Fibroblast of lung (primary cell): ENCODE measurements around the gene ANKZF1. TPM values are rescaled to one million over a fixed set of nuclear protein-coding genes. Genes with fewer than 3 reads are reported as not detected.

Experiments
- DNase-seq, 2 donors: peaks; one replicate each; pipeline versions ENCODE4 v3.0.0 to v3.0.0-alpha.2; 2010; ENCODE audit warnings: low read depth in 2 of 2
- H2AFZ ChIP-seq: 2 replicates; pipeline ENCODE4 v1.5.1; 2012; ENCODE audit warnings: low read length, control low read depth, inconsistent platforms
- H3K27ac ChIP-seq: 2 replicates; pipeline ENCODE4 v1.5.1; 2011; ENCODE audit warnings: low read length, control low read depth; ENCODE audit not compliant: insufficient read depth
- H3K27me3 ChIP-seq: 2 replicates; pipeline ENCODE4 v1.5.1; 2011; ENCODE audit warnings: mild to moderate bottlenecking, low read length; ENCODE audit not compliant: control insufficient read depth, insufficient read depth
- H3K36me3 ChIP-seq: 2 replicates; pipeline ENCODE4 v1.5.1; 2011; ENCODE audit warnings: low read length; ENCODE audit not compliant: control insufficient read depth, insufficient read depth
- H3K4me1 ChIP-seq: 2 replicates; pipeline ENCODE4 v1.5.1; 2011; ENCODE audit warnings: low read length; ENCODE audit not compliant: control insufficient read depth, insufficient read depth; ENCODE audit errors: extremely low read depth
- H3K4me2 ChIP-seq: 2 replicates; pipeline ENCODE4 v1.5.1; 2011; ENCODE audit warnings: low read length, control low read depth; ENCODE audit not compliant: insufficient read depth; ENCODE audit errors: extremely low read depth
- H3K4me3 ChIP-seq, 4 experiments: fragments of 200-600 bp in 1 of 4; sonication (generic) in 1 of 4; replicated peaks in 1 of 4; 2 replicates each; pipeline ENCODE4 v1.5.1; 2011 to 2016; ENCODE audit warnings: low read length in 4 of 4, low read depth in 3 of 4, mild to moderate bottlenecking in 3 of 4, control low read depth in 2 of 4, inconsistent platforms in 1 of 4, mixed read lengths in 1 of 4; ENCODE audit not compliant: insufficient read depth in 1 of 4; ENCODE audit errors: control extremely low read depth in 1 of 4
- H3K79me2 ChIP-seq: 2 replicates; pipeline ENCODE4 v1.5.1; 2012; ENCODE audit warnings: mild to moderate bottlenecking, low read length, inconsistent platforms; ENCODE audit not compliant: control insufficient read depth, insufficient read depth
- H3K9ac ChIP-seq: 2 replicates; pipeline ENCODE4 v1.5.1; 2011; ENCODE audit warnings: mild to moderate bottlenecking, low read length, control low read depth; ENCODE audit not compliant: insufficient read depth
- H3K9me3 ChIP-seq: 2 replicates; pipeline ENCODE4 v1.5.1; 2012; ENCODE audit warnings: low read depth, low read length; ENCODE audit not compliant: control insufficient read depth, insufficient read depth
- H4K20me1 ChIP-seq: 2 replicates; pipeline ENCODE4 v1.5.1; 2011; ENCODE audit warnings: low read length; ENCODE audit not compliant: control insufficient read depth, insufficient read depth; ENCODE audit errors: extremely low read depth
- EZH2 ChIP-seq: IDR thresholded peaks from 2 replicates; pipeline ENCODE4 v1.5.1; 2012; ENCODE audit warnings: low read length, control low read depth, mild to moderate bottlenecking; ENCODE audit errors: missing control alignments
- polyA plus RNA-seq, 2 donors: library from polyadenylated mRNA; depleted of rRNA in 1 of 2; stranded (reverse) in 1 of 2; unstranded in 1 of 2; fragments of >200 nt; gene quantifications; 2 replicates each; pipeline ENCODE4 v1.2.1, GENCODE V29; 2011 to 2012; ENCODE audit warnings: missing spikeins in 1 of 2
- total RNA-seq: library from RNA; depleted of rRNA; stranded (reverse); fragments of >200 nt; gene quantifications from 2 replicates; pipeline ENCODE4 v1.2.1, GENCODE V29; 2014
- TF ChIP-seq, protein P1 (sequence below), 2 donors: IDR thresholded peaks in 1 of 2; conservative IDR thresholded peaks in 1 of 2; 1 replicate in 1 of 2; 2 replicates in 1 of 2; pipeline ENCODE4 v1.5.1; 2011 to 2012; ENCODE audit warnings: low read length in 2 of 2, control low read depth in 1 of 2, inconsistent platforms in 1 of 2, low read depth in 1 of 2, mild to moderate bottlenecking in 1 of 2

The ANKZF1 gene
- total and polyA plus RNA-seq, 2 donors (not counting 1 experiment from before 2014, with no cell fraction given), result 13.2 to 32.7 TPM

DNA sequence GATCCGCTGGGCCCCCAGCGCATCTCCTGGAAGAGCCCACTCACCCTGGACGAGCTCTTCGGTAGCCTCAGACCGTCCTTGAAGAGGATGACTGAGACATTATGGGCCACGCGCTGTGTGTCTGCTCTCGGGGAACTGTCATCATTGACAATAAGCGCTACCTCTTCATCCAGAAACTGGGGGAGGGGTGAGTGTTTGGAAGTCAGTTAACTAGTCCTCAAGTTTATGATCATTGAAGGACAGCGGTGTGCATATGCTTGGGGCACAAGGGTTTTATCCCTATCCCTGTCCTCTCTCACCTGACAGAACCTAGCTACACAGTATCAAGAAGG lies 16.3 kb downstream of the ANKZF1 start:
- Histone ChIP-seq H3K36me3 (peaks cover 18% of the 10 kb centered on the region), H3K9me3 (no peaks in the 10 kb centered on the region), H3K4me3 (peak overlapping the region; percentile 87 to 95 (median 94)), H3K4me1 (peaks cover 18% of the 10 kb centered on the region), H4K20me1 (no peaks in the 10 kb centered on the region), H3K4me2 (peak overlapping the region; percentile 92), H3K27ac (peak overlapping the region; percentile 99), H3K9ac (peak overlapping the region; percentile 98), H2AFZ (no peak overlapping the region), H3K27me3 (no peaks in the 10 kb centered on the region), H3K79me2 (peaks cover 15% of the 10 kb centered on the region)
- no peak for DNase-seq
- TF ChIP-seq EZH2, result no peak
- TF ChIP-seq, protein P1, sequence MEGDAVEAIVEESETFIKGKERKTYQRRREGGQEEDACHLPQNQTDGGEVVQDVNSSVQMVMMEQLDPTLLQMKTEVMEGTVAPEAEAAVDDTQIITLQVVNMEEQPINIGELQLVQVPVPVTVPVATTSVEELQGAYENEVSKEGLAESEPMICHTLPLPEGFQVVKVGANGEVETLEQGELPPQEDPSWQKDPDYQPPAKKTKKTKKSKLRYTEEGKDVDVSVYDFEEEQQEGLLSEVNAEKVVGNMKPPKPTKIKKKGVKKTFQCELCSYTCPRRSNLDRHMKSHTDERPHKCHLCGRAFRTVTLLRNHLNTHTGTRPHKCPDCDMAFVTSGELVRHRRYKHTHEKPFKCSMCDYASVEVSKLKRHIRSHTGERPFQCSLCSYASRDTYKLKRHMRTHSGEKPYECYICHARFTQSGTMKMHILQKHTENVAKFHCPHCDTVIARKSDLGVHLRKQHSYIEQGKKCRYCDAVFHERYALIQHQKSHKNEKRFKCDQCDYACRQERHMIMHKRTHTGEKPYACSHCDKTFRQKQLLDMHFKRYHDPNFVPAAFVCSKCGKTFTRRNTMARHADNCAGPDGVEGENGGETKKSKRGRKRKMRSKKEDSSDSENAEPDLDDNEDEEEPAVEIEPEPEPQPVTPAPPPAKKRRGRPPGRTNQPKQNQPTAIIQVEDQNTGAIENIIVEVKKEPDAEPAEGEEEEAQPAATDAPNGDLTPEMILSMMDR (conservative IDR thresholded peaks at IDR 0.05 in 1 of 2, IDR thresholded peaks at IDR 0.05 in 1 of 2; ENCODE audit: low read depth in 1 of 2, low read length in 2 of 2), result no peak

GRCh38 chr2:219246559-219246958 lies 17.0 kb downstream of the ANKZF1 start:
- Histone ChIP-seq H2AFZ (no peak overlapping the region), H3K9ac (no peak overlapping the region), H3K4me2 (no peak overlapping the region)

DNA sequence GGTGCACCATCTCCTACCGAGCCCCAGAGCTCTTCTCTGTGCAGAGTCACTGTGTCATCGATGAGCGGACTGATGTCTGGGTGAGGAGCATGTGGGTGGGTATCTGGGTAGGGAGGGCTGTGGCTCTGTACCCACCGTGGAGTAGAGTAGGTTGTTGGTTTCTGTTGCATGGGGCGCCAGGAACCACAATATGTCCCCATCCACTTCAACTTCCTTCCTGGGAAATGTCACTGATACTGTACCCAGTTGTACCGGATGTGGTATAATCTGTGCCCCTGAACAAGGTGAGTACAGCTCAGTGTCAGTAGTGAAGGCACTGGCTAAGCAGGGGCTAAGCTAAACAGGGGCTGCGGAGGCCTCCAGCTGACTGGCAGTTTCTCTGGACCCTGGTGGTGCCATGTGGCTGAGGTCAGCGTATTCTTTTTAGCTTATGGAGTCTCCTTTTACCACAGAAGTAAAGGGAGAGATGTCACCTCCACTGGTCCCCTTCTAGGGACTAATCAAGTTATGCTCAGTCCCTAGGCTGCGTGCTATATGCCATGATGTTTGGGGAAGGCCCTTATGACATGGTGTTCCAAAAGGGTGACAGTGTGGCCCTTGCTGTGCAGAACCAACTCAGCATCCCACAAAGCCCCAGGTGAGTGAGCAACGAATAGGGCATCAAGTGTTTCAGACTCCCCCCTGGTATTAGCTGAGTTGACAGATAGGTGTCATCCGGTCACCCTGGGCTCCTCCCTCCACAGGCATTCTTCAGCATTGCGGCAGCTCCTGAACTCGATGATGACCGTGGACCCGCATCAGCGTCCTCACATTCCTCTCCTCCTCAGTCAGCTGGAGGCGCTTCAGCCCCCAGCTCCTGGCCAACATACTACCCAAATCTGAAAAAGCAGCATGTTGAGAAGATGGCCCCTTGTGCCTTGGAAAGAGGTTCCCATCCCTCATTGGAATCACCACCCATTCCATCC lies 18.4 kb downstream of the ANKZF1 start:
- Histone ChIP-seq H3K4me3 (no peak overlapping the region), H3K79me2 (peaks cover 15% of the 10 kb centered on the region), H4K20me1 (no peaks in the 10 kb centered on the region), H3K36me3 (peaks cover 18% of the 10 kb centered on the region), H3K9ac (no peak overlapping the region), H3K27ac (peak overlapping the region; percentile 4), H3K4me1 (peaks cover 18% of the 10 kb centered on the region), H3K9me3 (no peaks in the 10 kb centered on the region), H2AFZ (no peak overlapping the region), H3K27me3 (peaks cover 2% of the 10 kb centered on the region), H3K4me2 (no peak overlapping the region)
- no peak for TF ChIP-seq EZH2
- TF ChIP-seq, protein P1 (conservative IDR thresholded peaks at IDR 0.05 in 1 of 2, IDR thresholded peaks at IDR 0.05 in 1 of 2; ENCODE audit: low read depth in 1 of 2, low read length in 2 of 2), result no peak
- no peak for DNase-seq

More at GRCh38 chr2:219246559-219246958, 17.0 kb downstream of the ANKZF1 start:
- no peak overlapping the region for H3K27ac ChIP-seq
- peaks cover 15% of the 10 kb centered on the region for H3K79me2 ChIP-seq
- no peaks in the 10 kb centered on the region for H3K9me3 ChIP-seq
- H3K27me3 ChIP-seq, result no peaks in the 10 kb centered on the region
- H3K4me3 ChIP-seq, result peak overlapping the region in 2 of 4 experiments; percentile 87 to 95
- no peaks in the 10 kb centered on the region for H4K20me1 ChIP-seq
- DNase-seq, result no peak
- H3K36me3 ChIP-seq, result peaks cover 18% of the 10 kb centered on the region
- no peak for TF ChIP-seq EZH2
- TF ChIP-seq, protein P1 (conservative IDR thresholded peaks at IDR 0.05 in 1 of 2, IDR thresholded peaks at IDR 0.05 in 1 of 2; ENCODE audit: low read depth in 1 of 2, low read length in 2 of 2), result no peak
- H3K4me1 ChIP-seq, result peaks cover 18% of the 10 kb centered on the region
